HFFc6 (cell line): ENCODE data around the gene SULT1C4. TPM values are rescaled to one million over a fixed set of nuclear protein-coding genes. Genes with fewer than 3 reads are reported as not detected.

Experiments used
- DNase-seq: peaks from one replicate; pipeline ENCODE4 v3.0.0-alpha.2; 2018
- H3K27ac Mint-ChIP-seq: 2 replicates; pipeline ENCODE4 v1.8.0; 2020; ENCODE audit warnings: mild to moderate bottlenecking, mixed read lengths
- H3K27me3 Mint-ChIP-seq: 2 replicates; pipeline ENCODE4 v1.8.0; 2021; ENCODE audit warnings: mild to moderate bottlenecking, moderate library complexity, mixed read lengths; ENCODE audit not compliant: insufficient read depth
- H3K36me3 Mint-ChIP-seq: 2 replicates; pipeline ENCODE4 v1.8.0; 2021; ENCODE audit warnings: low read depth, mixed read lengths
- H3K4me1 Mint-ChIP-seq: 2 replicates; pipeline ENCODE4 v1.8.0; 2020; ENCODE audit warnings: low read depth, mixed read lengths
- H3K4me3 Mint-ChIP-seq: 2 replicates; pipeline ENCODE4 v1.8.0; 2020; ENCODE audit warnings: mild to moderate bottlenecking, moderate library complexity, mixed read lengths
- H3K9me3 Mint-ChIP-seq: 2 replicates; pipeline ENCODE4 v1.8.0; 2020; ENCODE audit warnings: mild to moderate bottlenecking, mixed read lengths
- CTCF ChIP-seq: fragments of 200-600 bp; sonication (generic); IDR thresholded peaks from 2 replicates; pipeline ENCODE4 v1.5.0; 2021; ENCODE audit warnings: antibody characterized with exemption, mild to moderate bottlenecking
- total RNA-seq, 6 experiments: library from RNA; stranded (reverse); fragmentation: NEBNext Ultra II Directional; extraction: Animal tissue kit (Norgen Biotek cat#: 25700); gene quantifications; 2 replicates in 1 of 6; 3 replicates in 5 of 6; pipeline ENCODE4 v1.2.3, GENCODE V29; 2021

Gene SULT1C4
- total RNA-seq, 6 experiments from 2014 or later, result not detected

- Mint-ChIP-seq H3K9me3 (no peaks in the 10 kb centered on the region), H3K36me3 (0 out of 2 replicates have a peak, but pooled peaks cover under 1% of the 10 kb centered on the region), H3K27me3 (peaks cover 1% of the 10 kb centered on the region; the same call in 1 of the 2 replicates), H3K4me3 (peak overlapping the region; percentile 31), H3K27ac (peak overlapping the region; percentile 81), H3K4me1 (peaks cover 51% of the 10 kb centered on the region)
- DNase-seq, result no peak
- no peak for TF ChIP-seq CTCF
Observed at GRCh38 chr2:108413711-108414095, 35.9 kb downstream of the SULT1C4 start.

DNA sequence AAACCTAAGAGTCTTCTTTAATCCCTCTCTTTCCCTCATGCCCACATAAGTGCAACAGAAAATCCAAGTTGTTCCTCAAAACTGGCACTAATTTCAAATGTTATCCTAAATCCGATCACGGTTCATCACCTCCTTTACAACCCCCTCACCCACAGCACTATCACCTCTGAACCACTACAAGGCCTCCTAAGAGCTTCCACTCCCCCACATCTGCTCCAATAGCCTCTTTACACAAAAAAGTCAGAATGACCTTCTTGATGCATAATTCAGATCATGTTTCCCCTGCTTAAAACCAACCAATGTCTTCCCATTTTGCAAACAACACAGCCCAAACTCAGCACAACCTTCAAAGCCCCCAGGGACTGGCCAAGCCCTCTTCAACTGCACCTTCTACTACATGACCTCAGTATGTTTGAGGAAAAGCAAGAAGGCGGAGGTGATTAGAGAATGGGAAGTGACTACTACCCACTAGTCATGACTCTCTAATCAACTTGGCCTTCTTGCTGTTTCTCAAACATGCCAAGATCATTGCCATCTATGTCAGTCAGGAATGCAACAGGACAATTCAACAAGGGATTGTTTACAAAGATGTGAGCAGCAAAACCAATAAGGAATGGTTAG, 36.6 kb downstream of the SULT1C4 start:
- Mint-ChIP-seq H3K9me3 (no peaks in the 10 kb centered on the region), H3K27ac (peak overlapping the region; percentile 69), H3K27me3 (peaks cover 1% of the 10 kb centered on the region; the same call in 1 of the 2 replicates), H3K36me3 (no peaks in the 10 kb centered on the region), H3K4me3 (peak overlapping the region; percentile 12), H3K4me1 (peaks cover 44% of the 10 kb centered on the region)
- peak; percentile 4 for DNase-seq
- no peak for TF ChIP-seq CTCF

DNA sequence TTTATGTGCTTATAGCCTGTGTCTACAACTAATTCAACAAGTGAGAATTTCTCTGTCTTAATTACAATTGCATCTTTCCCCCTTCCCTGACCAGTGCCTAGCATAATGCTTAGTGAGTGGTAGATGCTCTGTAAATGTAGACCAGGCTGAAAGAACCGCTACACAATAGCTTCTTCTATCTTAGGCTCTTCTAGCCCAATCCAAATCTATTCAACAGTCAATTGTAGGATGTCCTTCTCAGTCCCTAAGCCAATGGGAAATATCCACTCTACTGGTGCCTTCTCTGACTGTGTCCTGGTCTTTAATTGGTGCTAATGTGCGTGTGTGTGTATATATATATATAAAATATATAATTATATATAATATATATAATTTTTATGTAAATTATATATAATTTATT, 37.2 kb downstream of the SULT1C4 start:
- H3K36me3 Mint-ChIP-seq, result no peaks in the 10 kb centered on the region
- no peak overlapping the region for H3K27ac Mint-ChIP-seq
- peaks cover 38% of the 10 kb centered on the region for H3K4me1 Mint-ChIP-seq

GRCh38 chr2:108417254-108417653, 39.5 kb downstream of the SULT1C4 start:
- H3K27ac Mint-ChIP-seq, result no peak overlapping the region
- H3K27me3 Mint-ChIP-seq, result peaks cover 1% of the 10 kb centered on the region; the same call in 1 of the 2 replicates
- H3K4me1 Mint-ChIP-seq, result peaks cover 26% of the 10 kb centered on the region
- no peaks in the 10 kb centered on the region for H3K9me3 Mint-ChIP-seq
- H3K4me3 Mint-ChIP-seq, result no peak overlapping the region
- TF ChIP-seq CTCF, result 0 out of 2 replicates have a peak, but pooled peaks have one; percentile 13
- H3K36me3 Mint-ChIP-seq, result no peaks in the 10 kb centered on the region
- DNase-seq, result no peak

More for the DNA sequence above, 37.2 kb downstream of the SULT1C4 start:
- DNase-seq, result no peak
- Mint-ChIP-seq H3K4me3 (no peak overlapping the region), H3K9me3 (no peaks in the 10 kb centered on the region), H3K27me3 (peaks cover 1% of the 10 kb centered on the region; the same call in 1 of the 2 replicates)
- no peak for TF ChIP-seq CTCF

DNA sequence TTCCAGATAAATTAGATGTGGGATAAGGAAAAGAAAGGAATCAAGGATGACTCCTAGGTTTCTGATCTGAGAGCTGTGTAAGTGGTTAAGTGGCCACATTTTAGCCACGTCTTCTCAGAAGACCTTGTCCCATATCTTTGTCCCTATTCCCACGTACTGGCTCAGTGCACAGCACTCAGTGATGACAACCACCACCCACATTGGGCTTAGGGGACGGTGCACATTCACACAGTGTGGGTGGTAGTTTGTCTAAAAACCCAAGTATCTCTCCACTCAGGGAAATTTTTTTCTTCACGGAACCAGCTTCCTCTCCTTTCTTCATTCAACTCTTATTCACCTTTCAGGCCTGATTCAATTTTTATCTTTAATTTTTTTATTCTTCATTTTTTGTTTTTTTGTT, 40.7 kb downstream of the SULT1C4 start:
- Mint-ChIP-seq H3K27me3 (peaks cover 1% of the 10 kb centered on the region; the same call in 1 of the 2 replicates), H3K36me3 (no peaks in the 10 kb centered on the region), H3K4me3 (no peak overlapping the region), H3K27ac (no peak overlapping the region), H3K9me3 (no peaks in the 10 kb centered on the region), H3K4me1 (peaks cover 28% of the 10 kb centered on the region)
- no peak for TF ChIP-seq CTCF
- DNase-seq, result no peak
